ENCODE measurements around the gene PC.

Gene PC

DNA sequence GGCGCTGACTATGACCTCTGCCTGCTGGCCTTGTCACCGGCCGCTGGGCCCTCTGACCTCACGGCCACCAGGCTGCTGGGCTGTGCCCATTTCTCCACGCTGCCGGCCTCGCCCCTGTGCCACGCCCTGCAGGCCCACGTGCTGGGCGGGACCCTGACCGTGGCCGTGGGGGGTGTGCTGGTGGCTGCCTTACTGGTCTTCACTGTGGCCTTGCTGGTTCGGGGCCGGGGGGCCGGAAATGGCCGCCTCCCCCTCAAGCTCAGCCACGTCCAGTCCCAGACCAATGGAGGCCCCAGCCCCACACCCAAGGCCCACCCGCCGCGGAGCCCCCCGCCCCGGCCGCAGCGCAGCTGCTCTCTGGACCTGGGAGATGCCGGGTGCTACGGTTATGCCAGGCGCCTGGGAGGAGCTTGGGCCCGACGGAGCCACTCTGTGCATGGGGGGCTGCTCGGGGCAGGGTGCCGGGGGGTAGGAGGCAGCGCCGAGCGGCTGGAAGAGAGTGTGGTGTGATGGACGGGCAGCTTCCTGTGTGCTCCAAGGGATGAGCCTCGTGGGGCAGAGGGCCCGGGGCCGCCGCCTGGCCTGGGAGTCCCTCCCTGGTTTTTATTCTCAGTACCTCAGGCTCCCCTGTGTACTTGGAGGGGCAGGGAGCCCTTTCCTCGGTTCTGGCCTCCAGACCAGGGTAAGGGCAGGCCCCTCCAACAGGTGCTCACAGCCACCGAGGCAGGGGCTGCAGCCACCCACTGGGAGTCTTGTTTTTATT, 98.3 kb downstream of the PC start:
- TF ChIP-seq, protein P1, sequence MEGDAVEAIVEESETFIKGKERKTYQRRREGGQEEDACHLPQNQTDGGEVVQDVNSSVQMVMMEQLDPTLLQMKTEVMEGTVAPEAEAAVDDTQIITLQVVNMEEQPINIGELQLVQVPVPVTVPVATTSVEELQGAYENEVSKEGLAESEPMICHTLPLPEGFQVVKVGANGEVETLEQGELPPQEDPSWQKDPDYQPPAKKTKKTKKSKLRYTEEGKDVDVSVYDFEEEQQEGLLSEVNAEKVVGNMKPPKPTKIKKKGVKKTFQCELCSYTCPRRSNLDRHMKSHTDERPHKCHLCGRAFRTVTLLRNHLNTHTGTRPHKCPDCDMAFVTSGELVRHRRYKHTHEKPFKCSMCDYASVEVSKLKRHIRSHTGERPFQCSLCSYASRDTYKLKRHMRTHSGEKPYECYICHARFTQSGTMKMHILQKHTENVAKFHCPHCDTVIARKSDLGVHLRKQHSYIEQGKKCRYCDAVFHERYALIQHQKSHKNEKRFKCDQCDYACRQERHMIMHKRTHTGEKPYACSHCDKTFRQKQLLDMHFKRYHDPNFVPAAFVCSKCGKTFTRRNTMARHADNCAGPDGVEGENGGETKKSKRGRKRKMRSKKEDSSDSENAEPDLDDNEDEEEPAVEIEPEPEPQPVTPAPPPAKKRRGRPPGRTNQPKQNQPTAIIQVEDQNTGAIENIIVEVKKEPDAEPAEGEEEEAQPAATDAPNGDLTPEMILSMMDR (IDR thresholded peaks at IDR 0.05; ENCODE audit: low read depth, low read length) = no peak
- DNase-seq (ENCODE audit: low read depth, low spot score) = no peak
- H3K4me3 ChIP-seq (ENCODE audit: low read depth, low read length) = no peak overlapping the region
- in situ Hi-C loops (cut with HindIII; ENCODE audit: low sequenced_read_pairs) = no loop called here

DNA sequence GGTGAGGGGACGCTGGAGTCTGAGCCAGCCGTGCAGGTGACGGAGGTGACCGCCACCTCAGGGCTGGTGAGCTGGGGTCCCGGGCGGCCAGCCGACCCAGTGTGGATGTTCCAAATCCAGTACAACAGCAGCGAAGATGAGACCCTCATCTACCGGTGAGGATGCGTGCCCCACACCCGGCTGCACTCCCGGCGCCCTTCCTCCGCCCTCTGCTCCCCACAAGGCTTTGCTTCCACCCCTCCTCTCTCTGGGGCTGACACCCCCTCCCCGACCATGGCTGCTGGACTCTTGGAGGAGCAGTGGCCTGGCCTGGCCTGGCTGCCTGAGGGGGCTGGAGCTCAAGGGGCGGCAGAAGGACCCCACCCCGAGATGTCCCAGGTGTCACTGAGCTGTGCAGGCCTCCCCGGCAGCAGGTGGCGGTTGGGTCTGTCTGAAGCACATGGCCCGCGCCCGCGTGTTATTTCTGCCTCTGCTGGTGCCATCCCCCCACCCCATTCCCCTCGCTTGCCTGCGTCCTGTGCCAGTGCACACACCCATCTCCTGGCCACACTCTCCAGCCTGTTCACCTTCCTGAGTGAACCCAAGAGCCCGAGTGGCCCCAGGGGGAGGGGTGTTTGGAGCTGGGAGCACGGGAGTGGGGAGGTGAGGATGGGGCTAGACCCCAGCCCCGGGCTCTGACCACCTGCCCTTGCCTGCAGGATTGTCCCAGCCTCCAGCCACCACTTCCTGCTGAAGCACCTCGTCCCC, 99.1 kb downstream of the PC start:
- in situ Hi-C loops (cut with HindIII; ENCODE audit: low sequenced_read_pairs) = no loop called here
- no peak for DNase-seq (ENCODE audit: low read depth, low spot score)
- TF ChIP-seq, protein P1 (IDR thresholded peaks at IDR 0.05; ENCODE audit: low read depth, low read length) = no peak
- no peak overlapping the region for H3K4me3 ChIP-seq (ENCODE audit: low read depth, low read length)

DNA sequence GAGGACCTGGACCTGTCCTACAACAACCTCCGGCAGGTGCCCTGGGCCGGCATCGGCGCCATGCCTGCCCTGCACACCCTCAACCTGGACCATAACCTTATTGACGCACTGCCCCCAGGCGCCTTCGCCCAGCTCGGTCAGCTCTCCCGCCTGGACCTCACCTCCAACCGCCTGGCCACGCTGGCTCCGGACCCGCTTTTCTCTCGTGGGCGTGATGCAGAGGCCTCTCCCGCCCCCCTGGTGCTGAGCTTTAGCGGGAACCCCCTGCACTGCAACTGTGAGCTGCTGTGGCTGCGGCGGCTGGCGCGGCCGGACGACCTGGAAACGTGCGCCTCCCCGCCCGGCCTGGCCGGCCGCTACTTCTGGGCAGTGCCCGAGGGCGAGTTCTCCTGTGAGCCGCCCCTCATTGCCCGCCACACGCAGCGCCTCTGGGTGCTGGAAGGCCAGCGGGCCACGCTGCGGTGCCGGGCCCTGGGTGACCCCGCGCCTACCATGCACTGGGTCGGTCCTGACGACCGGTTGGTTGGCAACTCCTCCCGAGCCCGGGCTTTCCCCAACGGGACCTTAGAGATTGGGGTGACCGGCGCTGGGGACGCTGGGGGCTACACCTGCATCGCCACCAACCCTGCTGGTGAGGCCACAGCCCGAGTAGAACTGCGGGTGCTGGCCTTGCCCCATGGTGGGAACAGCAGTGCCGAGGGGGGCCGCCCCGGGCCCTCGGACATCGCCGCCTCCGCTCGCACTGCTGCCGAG, 99.8 kb downstream of the PC start:
- in situ Hi-C loops (cut with HindIII; ENCODE audit: low sequenced_read_pairs) = no loop called here
- DNase-seq (ENCODE audit: low read depth, low spot score) = no peak
- TF ChIP-seq, protein P1 (IDR thresholded peaks at IDR 0.05; ENCODE audit: low read depth, low read length) = no peak
- no peak overlapping the region for H3K4me3 ChIP-seq (ENCODE audit: low read depth, low read length)

DNA sequence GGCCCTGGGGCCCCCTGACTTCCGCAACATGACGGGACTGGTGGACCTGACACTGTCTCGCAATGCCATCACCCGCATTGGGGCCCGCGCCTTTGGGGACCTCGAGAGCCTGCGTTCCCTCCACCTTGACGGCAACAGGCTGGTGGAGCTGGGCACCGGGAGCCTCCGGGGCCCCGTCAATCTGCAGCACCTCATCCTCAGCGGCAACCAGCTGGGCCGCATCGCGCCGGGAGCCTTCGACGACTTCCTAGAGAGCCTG, 100.3 kb downstream of the PC start:
- peak overlapping the region; percentile 68 for H3K4me3 ChIP-seq (ENCODE audit: low read depth, low read length)
- TF ChIP-seq, protein P1 (IDR thresholded peaks at IDR 0.05; ENCODE audit: low read depth, low read length) = no peak
- in situ Hi-C loops (cut with HindIII; ENCODE audit: low sequenced_read_pairs) = no loop called here
- no peak for DNase-seq (ENCODE audit: low read depth, low spot score)

DNA sequence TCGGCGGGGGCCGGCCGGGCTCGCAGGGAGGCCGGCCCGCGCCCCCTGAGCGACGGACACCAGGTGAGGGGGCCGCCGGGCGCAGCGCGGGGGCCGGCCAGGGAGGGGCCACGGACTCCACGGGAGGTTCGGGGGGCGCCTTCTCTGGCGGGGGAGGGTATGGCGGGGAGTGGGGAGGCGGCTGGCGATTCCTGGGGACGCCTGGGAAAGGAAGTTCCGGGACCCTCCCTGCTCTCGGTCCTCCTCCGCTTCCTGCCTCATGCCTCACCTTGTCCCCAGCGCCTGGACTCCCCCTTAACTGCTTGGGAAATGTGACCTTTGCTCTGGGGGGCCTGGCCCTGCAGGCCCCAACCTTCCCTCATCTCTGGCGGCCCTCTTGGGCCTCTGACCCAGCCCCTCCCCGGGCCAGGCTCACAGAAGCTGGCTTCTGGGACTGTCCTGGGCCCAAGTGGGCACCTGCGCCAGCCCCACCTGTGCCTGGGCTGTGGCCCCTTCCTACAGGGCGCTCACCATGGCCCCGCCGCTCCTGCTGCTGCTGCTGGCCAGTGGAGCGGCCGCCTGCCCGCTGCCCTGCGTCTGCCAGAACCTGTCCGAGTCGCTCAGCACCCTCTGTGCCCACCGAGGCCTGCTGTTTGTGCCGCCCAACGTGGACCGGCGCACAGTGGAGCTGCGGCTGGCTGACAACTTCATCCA, 100.8 kb downstream of the PC start:
- in situ Hi-C loops (cut with HindIII; ENCODE audit: low sequenced_read_pairs) = no loop called here
- DNase-seq (ENCODE audit: low read depth, low spot score) = no peak
- TF ChIP-seq, protein P1 (IDR thresholded peaks at IDR 0.05; ENCODE audit: low read depth, low read length) = no peak
- H3K4me3 ChIP-seq (ENCODE audit: low read depth, low read length) = peak overlapping the region; percentile 68

DNA sequence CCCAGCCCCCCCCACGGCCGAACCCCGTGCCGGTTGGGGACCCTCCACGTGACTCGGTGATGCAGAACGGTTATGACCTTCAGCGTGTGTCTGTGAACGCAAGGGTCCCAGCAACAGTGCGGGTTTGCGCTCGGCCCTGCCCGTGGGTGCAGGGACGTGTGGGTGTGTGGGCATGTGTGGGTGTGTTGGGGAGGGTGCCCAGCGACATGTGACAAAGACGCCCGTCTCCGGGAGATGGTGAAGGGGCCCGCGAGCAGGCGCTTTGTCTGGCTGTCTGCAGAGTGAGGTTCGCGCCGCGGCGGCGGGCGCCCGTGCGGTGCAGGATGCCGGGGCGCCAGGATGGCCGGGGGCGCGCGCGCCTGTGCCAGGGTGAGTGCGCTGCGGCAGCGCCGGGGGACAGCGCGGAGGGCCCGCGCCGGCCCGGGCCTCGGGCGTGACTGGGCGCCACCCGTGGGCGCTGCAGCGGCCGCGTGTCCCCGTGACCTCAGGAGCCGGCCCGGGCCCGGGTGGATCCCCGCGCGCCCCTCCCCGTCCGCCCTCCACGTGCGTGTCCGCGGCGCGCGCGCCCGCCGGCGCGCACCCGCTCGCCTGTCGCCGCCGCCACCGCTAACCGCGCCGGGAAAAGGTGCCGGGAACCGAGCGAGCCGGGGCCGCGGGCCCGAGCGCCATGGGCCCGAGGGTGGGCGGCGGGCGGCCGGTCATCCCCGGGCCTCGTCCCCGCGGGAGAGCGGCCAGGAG, 101.5 kb downstream of the PC start, which contains the start of gene LRFN4:
LRFN4 (plus strand) TSS at position 569 of the 738 bp plus-strand sequence. CDS start 681 bp downstream, outside the sequence.
- no peak for DNase-seq (ENCODE audit: low read depth, low spot score)
- TF ChIP-seq, protein P1 (IDR thresholded peaks at IDR 0.05; ENCODE audit: low read depth, low read length) = no peak
- peak within 1 kb of the TSS; percentile 68 for H3K4me3 ChIP-seq (ENCODE audit: low read depth, low read length)
- in situ Hi-C loops (cut with HindIII; ENCODE audit: low sequenced_read_pairs) = no loop called here
